ENCODE measurements around the gene PPP1R9B.
A peak's percentile ranks its signal among the peaks of the same experiment; 100 is the strongest.

PPP1R9B gene

GRCh38 chr17:50096092-50096491, 54.4 kb downstream of the PPP1R9B start:
- 0 out of 2 replicates have a peak, but pooled peaks cover 6% of the 10 kb centered on the region for H3K36me3 ChIP-seq (ENCODE audit: low read depth)
- H3K4me3 ChIP-seq (ENCODE audit: severe bottlenecking) = peak overlapping the region; percentile 52
- ATAC-seq (ENCODE audit: low read depth) (no peak), DNase-seq (ENCODE audit: low spot score) (peak; percentile 65)
- TF ChIP-seq, protein P1, sequence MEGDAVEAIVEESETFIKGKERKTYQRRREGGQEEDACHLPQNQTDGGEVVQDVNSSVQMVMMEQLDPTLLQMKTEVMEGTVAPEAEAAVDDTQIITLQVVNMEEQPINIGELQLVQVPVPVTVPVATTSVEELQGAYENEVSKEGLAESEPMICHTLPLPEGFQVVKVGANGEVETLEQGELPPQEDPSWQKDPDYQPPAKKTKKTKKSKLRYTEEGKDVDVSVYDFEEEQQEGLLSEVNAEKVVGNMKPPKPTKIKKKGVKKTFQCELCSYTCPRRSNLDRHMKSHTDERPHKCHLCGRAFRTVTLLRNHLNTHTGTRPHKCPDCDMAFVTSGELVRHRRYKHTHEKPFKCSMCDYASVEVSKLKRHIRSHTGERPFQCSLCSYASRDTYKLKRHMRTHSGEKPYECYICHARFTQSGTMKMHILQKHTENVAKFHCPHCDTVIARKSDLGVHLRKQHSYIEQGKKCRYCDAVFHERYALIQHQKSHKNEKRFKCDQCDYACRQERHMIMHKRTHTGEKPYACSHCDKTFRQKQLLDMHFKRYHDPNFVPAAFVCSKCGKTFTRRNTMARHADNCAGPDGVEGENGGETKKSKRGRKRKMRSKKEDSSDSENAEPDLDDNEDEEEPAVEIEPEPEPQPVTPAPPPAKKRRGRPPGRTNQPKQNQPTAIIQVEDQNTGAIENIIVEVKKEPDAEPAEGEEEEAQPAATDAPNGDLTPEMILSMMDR (IDR thresholded peaks at IDR 0.05; ENCODE audit: poor library complexity, severe bottlenecking) = no peak
- no peaks in the 10 kb centered on the region for H3K27me3 ChIP-seq (ENCODE audit: insufficient read depth, poor library complexity, severe bottlenecking)
- peak overlapping the region; percentile 55 for H3K27ac ChIP-seq (ENCODE audit: poor library complexity, severe bottlenecking)
- H3K9me3 ChIP-seq (ENCODE audit: severe bottlenecking) = no peaks in the 10 kb centered on the region
- peaks cover 3% of the 10 kb centered on the region for H3K4me1 ChIP-seq (ENCODE audit: insufficient read depth, poor library complexity, severe bottlenecking)

- peak overlapping the region; percentile 52 for H3K4me3 ChIP-seq (ENCODE audit: severe bottlenecking)
- ATAC-seq (ENCODE audit: low read depth) = no peak
- peaks cover 6% of the 10 kb centered on the region; the same call in 1 of the 2 replicates for H3K36me3 ChIP-seq (ENCODE audit: low read depth)
- no peaks in the 10 kb centered on the region for H3K27me3 ChIP-seq (ENCODE audit: insufficient read depth, poor library complexity, severe bottlenecking)
- H3K27ac ChIP-seq (ENCODE audit: poor library complexity, severe bottlenecking) = peak overlapping the region; percentile 55
- DNase-seq (ENCODE audit: low spot score) = no peak
- no peaks in the 10 kb centered on the region for H3K9me3 ChIP-seq (ENCODE audit: severe bottlenecking)
- H3K4me1 ChIP-seq (ENCODE audit: insufficient read depth, poor library complexity, severe bottlenecking) = peaks cover 3% of the 10 kb centered on the region
- TF ChIP-seq, protein P1 (IDR thresholded peaks at IDR 0.05; ENCODE audit: poor library complexity, severe bottlenecking) = no peak
Measured at GRCh38 chr17:50095626-50096037, 54.8 kb downstream of the PPP1R9B start.

DNA sequence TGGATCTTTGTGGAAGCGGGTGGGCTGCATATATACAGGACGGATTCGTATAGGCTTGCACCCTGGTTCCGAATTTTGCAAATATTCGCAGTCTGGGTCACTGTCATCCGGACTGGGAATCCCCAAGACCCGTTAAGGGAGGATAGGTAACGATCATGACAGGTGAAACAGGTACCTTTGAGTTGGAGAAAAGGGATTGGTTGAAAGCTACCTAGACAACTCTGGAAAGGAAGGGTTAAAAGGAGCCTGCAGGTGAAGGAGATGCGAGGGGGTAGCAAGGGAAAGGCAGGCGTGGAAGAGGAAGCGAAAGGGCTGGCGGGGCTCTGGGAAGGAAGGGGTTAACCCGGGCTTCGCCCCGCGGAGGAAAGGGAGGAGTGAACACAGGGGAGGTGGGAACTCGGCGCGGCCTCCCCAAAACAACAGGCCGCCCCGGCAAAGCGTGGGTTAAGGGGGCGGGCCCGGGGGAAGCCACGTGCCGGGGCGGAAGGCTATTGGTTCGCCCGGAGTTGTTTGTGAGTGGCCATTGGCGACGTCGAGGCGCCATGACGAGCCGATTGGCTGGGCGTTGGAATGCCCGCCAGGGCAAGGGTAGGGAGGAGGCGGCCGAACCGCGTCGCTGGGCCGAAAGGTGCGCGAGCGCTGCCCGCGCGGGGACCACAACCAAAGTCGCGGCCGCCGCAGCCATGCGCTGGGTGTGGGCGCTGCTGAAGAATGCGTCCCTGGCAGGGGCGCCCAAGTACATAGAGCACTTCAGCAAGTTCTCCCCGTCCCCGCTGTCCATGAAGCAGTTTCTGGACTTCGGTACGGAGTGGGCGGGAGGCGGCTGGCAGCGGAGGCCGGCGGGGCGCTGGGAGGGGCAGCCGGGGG, 55.5 kb downstream of the PPP1R9B start, which contains the start of gene PDK2:
Gene PDK2, plus strand, starts transcription at position 599 of the 867 bp plus-strand sequence. Its CDS starts 85 bp downstream, at position 684.
- Histone ChIP-seq H3K9me3 (ENCODE audit: severe bottlenecking) (no peaks in the 10 kb centered on the region), H3K4me1 (ENCODE audit: insufficient read depth, poor library complexity, severe bottlenecking) (peaks cover 3% of the 10 kb centered on the region), H3K27ac (ENCODE audit: poor library complexity, severe bottlenecking) (peak within 1 kb of the TSS; percentile 55), H3K27me3 (ENCODE audit: insufficient read depth, poor library complexity, severe bottlenecking) (no peaks in the 10 kb centered on the region), H3K4me3 (ENCODE audit: severe bottlenecking) (peak within 1 kb of the TSS; percentile 52), H3K36me3 (ENCODE audit: low read depth) (peaks cover 12% of the 10 kb centered on the region)
- DNase-seq (ENCODE audit: low spot score) = peak; percentile 96
- TF ChIP-seq, protein P1 (IDR thresholded peaks at IDR 0.05; ENCODE audit: poor library complexity, severe bottlenecking) = peak; percentile 15
- ATAC-seq (ENCODE audit: low read depth) = peak; percentile 73

- Histone ChIP-seq H3K27me3 (ENCODE audit: insufficient read depth, poor library complexity, severe bottlenecking) (no peaks in the 10 kb centered on the region), H3K4me3 (ENCODE audit: severe bottlenecking) (peak overlapping the region; percentile 52), H3K27ac (ENCODE audit: poor library complexity, severe bottlenecking) (peak overlapping the region; percentile 55), H3K36me3 (ENCODE audit: low read depth) (peaks cover 17% of the 10 kb centered on the region), H3K4me1 (ENCODE audit: insufficient read depth, poor library complexity, severe bottlenecking) (peaks cover 3% of the 10 kb centered on the region), H3K9me3 (ENCODE audit: severe bottlenecking) (no peaks in the 10 kb centered on the region)
- TF ChIP-seq, protein P1 (IDR thresholded peaks at IDR 0.05; ENCODE audit: poor library complexity, severe bottlenecking) = peak; percentile 95
- DNase-seq (ENCODE audit: low spot score) (peak; percentile 84), ATAC-seq (ENCODE audit: low read depth) (peak; percentile 21)
Measured at GRCh38 chr17:50094243-50094752, 56.2 kb downstream of the PPP1R9B start.

Data from RWPE2 (cell line).